ENCODE results near the gene ZXDC. TPM values are rescaled to one million over a fixed set of nuclear protein-coding genes. Genes with fewer than 3 reads are reported as not detected.

Gene ZXDC
- total RNA-seq, 1 experiment from 2014 or later, result 55.4 TPM

- Histone ChIP-seq H2AFZ (no peak overlapping the region), H3K27ac (no peak overlapping the region), H3K27me3 (ENCODE audit: insufficient read depth, low read depth) (no peaks in the 10 kb centered on the region), H3K4me3 (no peak overlapping the region), H3K36me3 (ENCODE audit: low read depth) (peaks cover 45% of the 10 kb centered on the region), H3K4me1 (replicated peaks; ENCODE audit: insufficient read depth) (peaks cover 13% of the 10 kb centered on the region), H4K20me1 (ENCODE audit: insufficient read depth) (peaks cover 37% of the 10 kb centered on the region), H3K79me2 (ENCODE audit: low read depth) (peaks cover 53% of the 10 kb centered on the region), H3F3A (ENCODE audit: insufficient read depth, low read depth) (peaks cover 8% of the 10 kb centered on the region), H3K9me3 (ENCODE audit: insufficient read depth, low read depth) (no peaks in the 10 kb centered on the region), H3K4me2 (no peak overlapping the region), H3K9me2 (ENCODE audit: insufficient read depth) (no peaks in the 10 kb centered on the region)
- no peak for DNase-seq
- no TSS peak for BruUV-seq (replicated peaks)
- CTCF ChIA-PET, result no interaction called here
- TF ChIP-seq CTCF (conservative IDR thresholded peaks at IDR 0.05) (no peak), EZH2 (IDR thresholded peaks at IDR 0.05; ENCODE audit: low read depth) (no peak)
- POLR2A ChIA-PET (ENCODE audit: unreplicated experiment), result no interaction called here
- intact Hi-C loops (cut with micrococcal nuclease; ENCODE audit: unreplicated experiment), result no loop called here
These were observed 8.1 kb downstream of the ZXDC start for GRCh38 chr3:126467611-126467955.

GRCh38 chr3:126466886-126467610 lies 8.6 kb downstream of the ZXDC start:
- Histone ChIP-seq H3F3A (ENCODE audit: insufficient read depth, low read depth) (peaks cover 5% of the 10 kb centered on the region; the same call in 1 of the 2 replicates), H4K20me1 (ENCODE audit: insufficient read depth) (peaks cover 37% of the 10 kb centered on the region), H3K9me3 (ENCODE audit: insufficient read depth, low read depth) (no peaks in the 10 kb centered on the region), H2AFZ (no peak overlapping the region), H3K4me1 (replicated peaks; ENCODE audit: insufficient read depth) (peaks cover 10% of the 10 kb centered on the region), H3K27me3 (ENCODE audit: insufficient read depth, low read depth) (no peaks in the 10 kb centered on the region), H3K36me3 (ENCODE audit: low read depth) (peaks cover 49% of the 10 kb centered on the region), H3K79me2 (ENCODE audit: low read depth) (peaks cover 51% of the 10 kb centered on the region), H3K4me3 (no peak overlapping the region), H3K9me2 (ENCODE audit: insufficient read depth) (no peaks in the 10 kb centered on the region), H3K27ac (no peak overlapping the region), H3K4me2 (no peak overlapping the region)
- CTCF ChIA-PET, result no interaction called here
- DNase-seq, result no peak
- POLR2A ChIA-PET (ENCODE audit: unreplicated experiment), result no interaction called here
- BruUV-seq (replicated peaks), result no TSS peak
- TF ChIP-seq CTCF (conservative IDR thresholded peaks at IDR 0.05) (no peak), EZH2 (IDR thresholded peaks at IDR 0.05; ENCODE audit: low read depth) (no peak)
- intact Hi-C loops (cut with micrococcal nuclease; ENCODE audit: unreplicated experiment), result no loop called here

GRCh38 chr3:126465928-126466544 lies 9.7 kb downstream of the ZXDC start:
- Histone ChIP-seq H3K4me3 (no peak overlapping the region), H3K4me1 (replicated peaks; ENCODE audit: insufficient read depth) (no peaks in the 10 kb centered on the region), H3K9me2 (ENCODE audit: insufficient read depth) (no peaks in the 10 kb centered on the region), H3K4me2 (no peak overlapping the region), H3K27me3 (ENCODE audit: insufficient read depth, low read depth) (no peaks in the 10 kb centered on the region), H3K27ac (no peak overlapping the region), H3K9me3 (ENCODE audit: insufficient read depth, low read depth) (no peaks in the 10 kb centered on the region), H2AFZ (no peak overlapping the region), H3K36me3 (ENCODE audit: low read depth) (peaks cover 48% of the 10 kb centered on the region), H3F3A (ENCODE audit: insufficient read depth, low read depth) (no peaks in the 10 kb centered on the region), H3K79me2 (ENCODE audit: low read depth) (peaks cover 41% of the 10 kb centered on the region), H4K20me1 (ENCODE audit: insufficient read depth) (peaks cover 31% of the 10 kb centered on the region)
- no TSS peak for BruUV-seq (replicated peaks)
- POLR2A ChIA-PET (ENCODE audit: unreplicated experiment), result no interaction called here
- TF ChIP-seq CTCF (conservative IDR thresholded peaks at IDR 0.05) (no peak), EZH2 (IDR thresholded peaks at IDR 0.05; ENCODE audit: low read depth) (no peak)
- intact Hi-C loops (cut with micrococcal nuclease; ENCODE audit: unreplicated experiment), result no loop called here
- CTCF ChIA-PET, result no interaction called here
- no peak for DNase-seq

All from PC-9 (cell line).